ENCODE measurements around the gene TRAK1.

The TRAK1 gene

DNA sequence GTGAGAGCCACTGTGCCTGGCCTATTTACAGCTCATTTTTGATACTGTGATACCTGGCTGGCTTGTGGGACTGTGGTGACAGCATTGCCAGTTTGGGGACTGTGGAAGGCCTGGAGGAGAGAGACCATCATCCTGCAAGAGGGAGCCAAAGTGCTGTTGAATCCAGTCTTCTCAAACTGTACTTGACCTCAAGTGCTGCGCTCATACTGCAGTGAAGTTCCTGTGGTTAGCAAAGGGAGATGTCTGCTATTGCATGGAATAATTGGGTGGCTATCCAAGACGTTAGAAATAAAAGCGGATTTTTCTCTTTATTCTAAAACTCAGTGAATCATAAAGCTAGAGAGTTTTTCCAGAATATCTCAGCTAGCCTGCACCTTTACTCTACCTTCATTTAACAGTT lies 91.4 kb downstream of the TRAK1 start:
- DNase-seq, result no peak

- no peak for DNase-seq
These were observed 93.0 kb downstream of the TRAK1 start for GRCh38 chr3:42183991-42184632.

DNA sequence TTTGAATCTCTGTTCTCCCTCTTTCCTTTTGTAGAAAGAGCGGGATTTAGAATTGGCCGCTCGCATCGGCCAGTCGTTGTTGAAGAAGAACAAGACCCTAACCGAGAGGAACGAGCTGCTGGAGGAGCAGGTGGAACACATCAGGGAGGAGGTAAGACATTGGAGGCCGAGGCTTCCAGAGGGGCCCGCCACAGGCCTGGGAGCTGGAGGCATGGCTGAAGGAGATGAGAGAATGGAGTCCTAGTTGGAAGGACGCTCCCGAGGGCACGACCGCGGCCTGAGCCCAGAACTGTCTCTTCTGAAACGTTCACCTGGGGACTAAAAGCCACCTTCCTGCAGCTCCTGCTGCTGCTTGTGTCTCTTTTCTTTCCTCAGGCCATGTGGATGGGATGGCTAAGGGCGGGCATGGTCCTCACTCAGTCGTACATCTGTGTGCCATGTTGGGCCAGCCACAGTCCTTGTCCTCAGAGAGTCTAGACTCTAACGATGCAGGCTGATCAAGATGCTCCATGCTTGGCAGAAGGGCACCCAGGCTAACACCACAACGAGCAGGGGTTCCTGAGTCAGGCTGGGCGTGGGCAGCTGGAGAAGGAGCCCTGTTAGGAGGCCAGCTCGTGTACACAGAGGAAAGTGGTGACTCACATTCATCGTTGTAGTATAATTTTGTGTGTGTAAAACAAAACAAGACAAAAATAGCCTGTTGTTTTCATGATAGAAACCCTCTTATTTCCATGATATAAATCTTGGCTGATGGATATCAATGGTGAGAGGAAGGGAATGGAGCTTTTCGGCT lies 93.7 kb downstream of the TRAK1 start:
- no peak for DNase-seq

- DNase-seq, result no peak
These were observed 96.8 kb downstream of the TRAK1 start for GRCh38 chr3:42187936-42188335.

DNA sequence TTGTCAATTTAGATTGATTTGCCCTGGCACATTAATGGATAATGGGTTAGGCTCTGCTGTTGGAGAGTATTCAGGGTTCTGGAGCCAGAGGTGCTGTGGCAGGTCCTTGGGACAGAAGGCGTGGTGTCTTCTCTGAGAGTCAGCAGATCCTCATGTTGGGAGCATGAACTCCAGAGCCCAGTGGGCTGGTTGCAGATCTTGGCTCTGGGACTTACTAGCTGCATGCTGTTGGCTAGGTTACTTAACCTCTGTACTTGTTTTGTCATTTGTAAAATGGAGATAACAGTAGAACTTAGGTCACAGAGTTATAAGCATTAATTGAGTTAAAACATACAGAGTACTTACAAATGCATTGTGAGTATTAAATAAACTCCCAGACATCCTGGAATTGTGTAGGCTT lies 97.2 kb downstream of the TRAK1 start:
- no peak for DNase-seq

- DNase-seq, result no peak
These were observed 97.9 kb downstream of the TRAK1 start for GRCh38 chr3:42189001-42189460.

GRCh38 chr3:42189736-42190135 lies 98.6 kb downstream of the TRAK1 start:
- no peak for DNase-seq

- DNase-seq, result peak; percentile 88
These were observed 99.7 kb downstream of the TRAK1 start for GRCh38 chr3:42190701-42191442.

GRCh38 chr3:42191443-42191747 lies 100.2 kb downstream of the TRAK1 start:
- DNase-seq, result no peak

- DNase-seq, result no peak
These were observed 101.4 kb downstream of the TRAK1 start for GRCh38 chr3:42192334-42193200.

- DNase-seq, result no peak
These were observed 103.9 kb downstream of the TRAK1 start for GRCh38 chr3:42194943-42195510.

GRCh38 chr3:42195879-42196330 lies 104.7 kb downstream of the TRAK1 start:
- no peak for DNase-seq

DNA sequence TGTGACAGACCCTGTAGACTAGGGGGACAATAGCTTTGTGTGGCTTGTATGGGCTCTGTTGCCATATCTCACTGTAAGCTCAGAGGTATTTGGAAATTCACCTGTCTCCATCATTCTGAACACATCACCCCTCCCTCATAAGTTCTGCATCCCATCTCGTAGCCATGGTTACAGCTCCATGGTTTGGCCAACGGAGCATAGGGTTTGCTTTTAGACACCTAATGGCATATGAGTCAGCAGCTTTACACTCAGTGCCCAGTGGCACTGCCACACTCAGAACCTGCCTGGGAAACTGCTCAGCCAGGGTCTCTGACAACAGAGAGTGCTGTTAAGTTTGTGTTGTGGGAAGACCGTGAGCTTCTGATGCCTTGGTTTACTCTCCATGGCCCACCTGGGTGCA lies 107.6 kb downstream of the TRAK1 start:
- DNase-seq, result no peak

DNA sequence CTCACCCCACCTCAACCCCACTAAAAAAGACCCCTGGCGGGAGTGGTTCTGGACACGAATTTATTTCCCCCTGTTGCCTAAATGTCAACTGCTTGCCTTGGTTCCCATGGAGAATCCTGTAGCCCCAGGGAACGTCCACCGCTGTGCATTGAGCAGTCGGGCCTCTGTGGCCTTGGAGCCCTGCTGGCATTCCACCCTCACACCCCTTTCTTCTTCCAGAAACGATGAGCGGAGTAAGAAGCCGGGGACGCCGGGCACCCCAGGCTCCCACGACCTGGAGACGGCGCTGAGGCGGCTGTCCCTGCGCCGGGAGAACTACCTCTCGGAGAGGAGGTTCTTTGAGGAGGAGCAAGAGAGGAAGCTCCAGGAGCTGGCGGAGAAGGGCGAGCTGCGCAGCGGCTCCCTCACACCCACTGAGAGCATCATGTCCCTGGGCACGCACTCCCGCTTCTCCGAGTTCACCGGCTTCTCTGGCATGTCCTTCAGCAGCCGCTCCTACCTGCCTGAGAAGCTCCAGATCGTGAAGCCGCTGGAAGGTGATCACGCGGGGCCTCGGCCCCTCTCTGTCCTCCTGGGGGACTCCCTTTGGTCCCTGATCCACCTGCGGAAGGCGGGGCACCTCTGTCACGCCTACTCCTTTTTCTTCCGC lies 111.2 kb downstream of the TRAK1 start:
- DNase-seq, result no peak

DNA sequence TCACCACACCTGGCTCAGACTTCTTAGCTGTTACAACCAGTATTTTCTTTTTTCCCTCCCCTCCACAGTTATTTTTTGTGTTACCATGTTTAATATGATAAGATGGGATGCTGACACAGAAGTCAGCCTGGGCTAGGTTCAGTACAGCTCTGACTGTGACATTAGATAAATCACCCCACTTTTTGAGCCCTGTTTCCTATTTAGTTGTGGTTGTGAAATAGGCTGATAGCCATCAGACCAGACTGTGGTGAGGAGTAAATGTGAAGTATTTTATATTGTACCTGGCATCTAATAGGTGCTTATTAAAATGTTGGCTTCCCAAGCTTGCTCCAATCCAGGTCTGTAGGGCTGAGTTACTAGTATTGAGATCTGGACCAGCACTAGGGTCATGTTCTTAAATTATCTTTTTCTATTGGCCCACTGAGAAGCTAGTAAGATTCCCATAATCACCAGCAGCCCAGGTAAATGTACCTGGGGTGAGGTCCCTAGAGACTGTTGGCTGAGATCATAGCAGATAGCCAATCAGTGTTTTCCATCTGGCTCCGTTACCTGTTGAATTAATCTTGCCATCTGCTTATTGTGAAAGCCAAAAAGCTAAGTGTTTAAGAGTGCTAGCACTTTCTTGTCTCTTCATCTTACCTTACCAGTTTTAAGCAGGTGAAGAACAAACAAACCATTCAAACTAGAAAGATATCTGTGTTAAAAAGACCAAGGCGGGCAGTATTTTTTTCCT lies 113.9 kb downstream of the TRAK1 start:
- DNase-seq, result no peak

DNA sequence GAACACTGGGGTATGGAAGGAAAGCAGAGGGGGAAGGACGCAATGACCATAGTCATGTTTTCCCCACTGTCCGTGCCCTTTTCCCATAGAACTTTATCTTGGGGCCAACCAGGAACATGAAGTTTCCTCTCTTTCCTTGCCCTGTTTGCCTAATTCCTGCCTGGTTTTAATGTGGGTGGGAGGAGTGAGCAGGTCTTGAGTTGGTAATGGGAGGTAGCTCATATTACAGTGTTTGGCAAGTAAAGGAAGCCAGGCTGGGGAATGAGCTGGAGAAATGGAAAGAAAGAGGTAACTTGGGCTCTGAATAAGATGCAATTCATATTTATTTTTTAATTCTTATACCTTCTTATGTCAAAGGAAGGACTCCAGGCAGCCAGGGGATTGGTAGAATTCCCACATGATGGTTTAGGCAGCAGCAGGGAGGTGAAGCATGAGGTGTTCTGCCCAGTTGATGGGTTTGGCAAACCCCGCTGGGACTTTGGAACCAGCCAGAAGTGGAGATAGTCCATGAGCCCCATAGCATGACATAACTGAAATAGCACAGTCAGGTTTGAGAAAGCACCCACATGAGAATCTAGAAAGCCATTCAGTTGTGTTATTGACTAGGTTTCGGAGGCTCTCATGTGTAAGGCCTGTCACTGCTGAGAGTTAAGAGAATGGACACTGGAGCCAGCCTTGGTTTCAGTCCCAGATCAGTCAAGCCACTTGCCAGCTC lies 114.8 kb downstream of the TRAK1 start:
- no peak for DNase-seq

DNA sequence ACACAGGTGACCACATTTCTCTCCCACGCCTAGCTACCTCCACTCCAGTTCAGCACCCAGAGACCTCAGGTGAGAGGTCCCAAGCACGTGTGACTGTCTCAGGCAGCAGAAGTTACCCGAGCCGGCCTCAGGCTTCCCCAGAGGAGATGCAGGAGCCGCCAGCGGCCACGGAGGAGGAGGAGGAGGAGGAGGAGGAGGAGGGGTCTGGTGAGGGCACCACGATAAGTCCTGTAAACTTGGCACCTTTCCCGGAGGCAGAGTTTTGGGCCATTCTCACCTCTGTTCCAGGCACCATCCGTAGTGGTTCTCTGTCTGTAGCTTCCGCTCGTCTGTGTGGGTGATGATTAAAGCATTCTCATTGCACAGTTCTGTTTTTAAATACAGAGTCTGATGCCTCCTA lies 118.8 kb downstream of the TRAK1 start:
- DNase-seq, result no peak

DNA sequence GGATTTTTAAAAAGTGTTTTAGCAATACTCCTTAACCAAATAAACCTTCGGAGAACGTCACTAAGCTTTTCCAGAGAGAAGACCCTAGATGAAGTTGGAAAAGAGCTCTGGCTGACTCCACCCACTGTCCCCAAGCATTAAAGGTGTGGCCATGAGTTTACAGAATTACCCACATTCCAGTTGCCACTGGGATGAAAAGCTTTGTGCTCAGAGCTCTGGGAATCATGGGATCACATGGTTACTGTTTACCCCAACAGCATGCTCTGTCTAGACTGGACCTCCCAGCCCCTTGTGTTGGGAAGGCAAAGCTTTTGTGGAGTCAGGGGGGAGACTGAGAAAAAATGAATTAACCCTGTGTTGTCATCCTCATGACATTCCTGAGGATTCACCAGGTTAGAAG lies 119.6 kb downstream of the TRAK1 start:
- DNase-seq, result no peak

DNA sequence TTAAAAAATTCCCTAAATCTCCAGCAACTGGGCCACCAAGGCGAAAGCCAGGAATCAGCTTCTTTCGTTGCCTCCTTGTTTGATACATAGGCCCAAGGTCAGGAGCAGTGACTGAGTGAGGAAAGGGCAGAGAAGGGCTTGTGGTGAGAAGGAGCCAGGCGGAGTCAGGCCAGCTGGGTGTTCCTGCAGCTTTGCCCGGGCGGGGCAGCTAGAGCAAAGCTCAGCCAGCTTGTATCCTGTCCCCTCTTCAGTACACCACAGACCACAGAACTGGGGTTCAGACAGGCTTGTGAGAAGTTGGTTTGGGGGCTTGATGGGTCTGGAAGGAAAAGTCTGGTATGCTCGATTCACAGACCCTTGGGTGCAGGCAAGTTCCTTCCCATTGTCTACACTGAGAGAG lies 122.3 kb downstream of the TRAK1 start:
- DNase-seq, result no peak

GRCh38 chr3:42214064-42214463 lies 122.9 kb downstream of the TRAK1 start:
- DNase-seq, result no peak

Data from activated CD8-positive, alpha-beta memory T cell treated with anti-CD3 and anti-CD28 coated beads, Interleukin-2, amount 50 U/mL, for 48 hours (primary cell).